Mesendoderm (in vitro differentiated cells): ENCODE measurements around the gene FAM120A.

Source experiments
- DNase-seq: peaks from one replicate; pipeline ENCODE4 v3.0.0; 2013
- H2AK5ac ChIP-seq: 2 replicates; pipeline ENCODE4 v1.6.1; 2013; ENCODE audit warnings: low read length, inconsistent platforms
- H2BK120ac ChIP-seq: 2 replicates; pipeline ENCODE4 v1.6.1; 2013; ENCODE audit warnings: low read depth, mild to moderate bottlenecking, low read length, moderate library complexity, mixed read lengths
- H2BK15ac ChIP-seq: replicated peaks from 2 replicates; pipeline ENCODE4 v1.6.1; 2013; ENCODE audit warnings: low read depth, mild to moderate bottlenecking, moderate library complexity
- H2BK5ac ChIP-seq: 2 replicates; pipeline ENCODE4 v1.6.1; 2013; ENCODE audit warnings: low read length, inconsistent platforms
- H3K18ac ChIP-seq: 2 replicates; pipeline ENCODE4 v1.6.1; 2013; ENCODE audit warnings: mild to moderate bottlenecking, low read length, mixed read lengths
- H3K23ac ChIP-seq: one replicate; pipeline ENCODE4 v1.6.1; 2013; ENCODE audit warnings: low read length
- H3K27ac ChIP-seq: 2 replicates; pipeline ENCODE4 v1.5.1; 2013; ENCODE audit warnings: low read depth, mild to moderate bottlenecking, inconsistent platforms, low read length, moderate library complexity
- H3K27me3 ChIP-seq: 2 replicates; pipeline ENCODE4 v1.6.1; 2013; ENCODE audit warnings: low read length, control low read depth, mild to moderate bottlenecking, inconsistent platforms; ENCODE audit not compliant: insufficient read depth, poor library complexity
- H3K36me3 ChIP-seq: 2 replicates; pipeline ENCODE4 v1.6.1; 2013; ENCODE audit warnings: low read length, inconsistent platforms; ENCODE audit not compliant: control insufficient read depth, insufficient read depth
- H3K4ac ChIP-seq: one replicate; pipeline ENCODE4 v1.6.1; 2013; ENCODE audit warnings: low read depth, mild to moderate bottlenecking, low read length, moderate library complexity
- H3K4me1 ChIP-seq: 2 replicates; pipeline ENCODE4 v1.6.1; 2013; ENCODE audit warnings: low read depth, low read length, inconsistent platforms; ENCODE audit not compliant: control insufficient read depth
- H3K4me2 ChIP-seq: 2 replicates; pipeline ENCODE4 v1.6.1; 2013; ENCODE audit warnings: low read length
- H3K4me3 ChIP-seq: 2 replicates; pipeline ENCODE4 v1.5.1; 2013; ENCODE audit warnings: mild to moderate bottlenecking, low read length
- H3K56ac ChIP-seq: one replicate; pipeline ENCODE4 v1.6.1; 2013; ENCODE audit warnings: low read length
- H3K79me1 ChIP-seq: 2 replicates; pipeline ENCODE4 v1.6.1; 2013; ENCODE audit warnings: low read length, inconsistent platforms
- H3K79me2 ChIP-seq: 2 replicates; pipeline ENCODE4 v1.6.1; 2013; ENCODE audit warnings: mild to moderate bottlenecking, low read length; ENCODE audit not compliant: control insufficient read depth, insufficient read depth
- H3K9ac ChIP-seq: 2 replicates; pipeline ENCODE4 v1.6.1; 2013; ENCODE audit warnings: low read length, inconsistent platforms
- H4K5ac ChIP-seq: one replicate; pipeline ENCODE4 v1.6.1; 2013; ENCODE audit warnings: low read length
- H4K8ac ChIP-seq: one replicate; pipeline ENCODE4 v1.6.1; 2013; ENCODE audit warnings: low read depth, mild to moderate bottlenecking, control low read depth, low read length, moderate library complexity
- WGBS: extraction: QIAGEN DNeasy Blood & Tissue Kit; methylation state at CpG from one replicate; pipeline ENCODE4 v1.1.7; 2013; ENCODE audit warnings: low lambda C conversion rate, missing lambda C conversion rate; ENCODE audit not compliant: insufficient coverage; ENCODE audit errors: extremely low coverage; 5-methylcytosine and 5-hydroxymethylcytosine counted together

The FAM120A gene

DNA sequence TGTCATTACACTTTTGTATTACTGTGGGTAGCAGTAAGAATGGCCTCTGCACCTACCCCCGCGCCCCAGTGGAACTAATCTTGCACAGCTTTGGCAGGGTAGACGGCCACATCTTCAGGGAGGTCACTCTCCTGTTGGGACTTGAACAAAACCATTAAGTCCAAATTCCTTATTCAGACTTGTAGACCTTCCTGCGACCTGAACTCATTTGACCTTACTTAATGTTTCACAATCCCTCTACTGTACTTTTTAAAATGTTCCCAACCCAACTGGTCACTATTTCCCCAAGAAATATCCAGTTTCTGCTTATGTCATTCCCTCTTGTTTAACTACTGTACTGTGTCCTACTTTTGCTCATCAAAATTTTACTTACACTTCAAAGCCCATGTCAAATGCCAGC, 7.2 kb downstream of the FAM120A start:
- no CpG with 5 or more reads among the region's 4 CpGs for WGBS
- no peak overlapping the region for H2BK5ac ChIP-seq
- peaks cover 5% of the 10 kb centered on the region for H3K4me1 ChIP-seq
- no peak overlapping the region for H4K5ac ChIP-seq
- H3K4me2 ChIP-seq: no peak overlapping the region
- H2AK5ac ChIP-seq: no peak overlapping the region
- H3K23ac ChIP-seq: no peak overlapping the region
- H3K9ac ChIP-seq: no peak overlapping the region
- peaks cover 8% of the 10 kb centered on the region for H3K79me1 ChIP-seq
- no peaks in the 10 kb centered on the region for H3K36me3 ChIP-seq
- H3K4me3 ChIP-seq: no peak overlapping the region
- no peak overlapping the region for H4K8ac ChIP-seq
- H3K79me2 ChIP-seq: peaks cover 81% of the 10 kb centered on the region
- H3K56ac ChIP-seq: no peak overlapping the region
- H3K18ac ChIP-seq: no peak overlapping the region
- no peak for DNase-seq
- H3K27ac ChIP-seq: no peak overlapping the region
- H2BK15ac ChIP-seq: no peak overlapping the region
- H2BK120ac ChIP-seq: no peak overlapping the region
- no peaks in the 10 kb centered on the region for H3K27me3 ChIP-seq
- H3K4ac ChIP-seq: no peak overlapping the region

GRCh38 chr9:93459432-93459847, 8.0 kb downstream of the FAM120A start:
- H2BK5ac ChIP-seq: no peak overlapping the region
- H3K9ac ChIP-seq: no peak overlapping the region
- H3K4ac ChIP-seq: no peak overlapping the region
- H2AK5ac ChIP-seq: no peak overlapping the region
- peaks cover 9% of the 10 kb centered on the region for H3K79me1 ChIP-seq
- H3K4me2 ChIP-seq: no peak overlapping the region
- H2BK15ac ChIP-seq: no peak overlapping the region
- H3K79me2 ChIP-seq: peaks cover 79% of the 10 kb centered on the region
- no peak overlapping the region for H2BK120ac ChIP-seq
- no peak overlapping the region for H4K8ac ChIP-seq
- H3K27ac ChIP-seq: no peak overlapping the region
- H3K4me3 ChIP-seq: no peak overlapping the region
- peaks cover 5% of the 10 kb centered on the region for H3K4me1 ChIP-seq
- H4K5ac ChIP-seq: no peak overlapping the region
- no peak overlapping the region for H3K56ac ChIP-seq
- H3K23ac ChIP-seq: no peak overlapping the region
- DNase-seq: no peak
- no peaks in the 10 kb centered on the region for H3K27me3 ChIP-seq
- no peaks in the 10 kb centered on the region for H3K36me3 ChIP-seq
- H3K18ac ChIP-seq: no peak overlapping the region

- H3K56ac ChIP-seq: no peak overlapping the region
- H2BK15ac ChIP-seq: no peak overlapping the region
- H3K4me3 ChIP-seq: no peak overlapping the region
- no CpG with 5 or more reads among the region's 3 CpGs for WGBS
- H2AK5ac ChIP-seq: no peak overlapping the region
- H3K23ac ChIP-seq: no peak overlapping the region
- H3K79me1 ChIP-seq: peaks cover 10% of the 10 kb centered on the region
- no peak overlapping the region for H3K4me2 ChIP-seq
- H4K5ac ChIP-seq: no peak overlapping the region
- no peak overlapping the region for H3K18ac ChIP-seq
- H3K4me1 ChIP-seq: peaks cover 8% of the 10 kb centered on the region
- H2BK120ac ChIP-seq: no peak overlapping the region
- H3K27me3 ChIP-seq: no peaks in the 10 kb centered on the region
- DNase-seq: no peak
- no peak overlapping the region for H3K4ac ChIP-seq
- no peaks in the 10 kb centered on the region for H3K36me3 ChIP-seq
- H4K8ac ChIP-seq: no peak overlapping the region
- peaks cover 77% of the 10 kb centered on the region for H3K79me2 ChIP-seq
- no peak overlapping the region for H2BK5ac ChIP-seq
- H3K9ac ChIP-seq: no peak overlapping the region
- H3K27ac ChIP-seq: no peak overlapping the region
Observed at GRCh38 chr9:93460689-93461413, 9.4 kb downstream of the FAM120A start.

- Histone ChIP-seq H2BK15ac (no peak overlapping the region), H3K4ac (no peak overlapping the region), H3K4me2 (no peak overlapping the region), H4K8ac (no peak overlapping the region), H3K27me3 (no peaks in the 10 kb centered on the region), H3K79me2 (peaks cover 78% of the 10 kb centered on the region), H2BK120ac (no peak overlapping the region), H3K27ac (no peak overlapping the region), H3K23ac (no peak overlapping the region), H2BK5ac (no peak overlapping the region), H2AK5ac (no peak overlapping the region), H3K36me3 (no peaks in the 10 kb centered on the region), H4K5ac (no peak overlapping the region), H3K4me1 (peaks cover 8% of the 10 kb centered on the region), H3K9ac (no peak overlapping the region), H3K56ac (no peak overlapping the region), H3K4me3 (no peak overlapping the region), H3K79me1 (peaks cover 12% of the 10 kb centered on the region), H3K18ac (no peak overlapping the region)
- no peak for DNase-seq
- WGBS: no CpG with 5 or more reads among the region's 1 CpG
Observed at GRCh38 chr9:93461414-93461743, 9.9 kb downstream of the FAM120A start.

GRCh38 chr9:93461821-93462220, 10.3 kb downstream of the FAM120A start:
- H3K27ac ChIP-seq: no peak overlapping the region
- H3K18ac ChIP-seq: no peak overlapping the region
- no peaks in the 10 kb centered on the region for H3K36me3 ChIP-seq
- no peak for DNase-seq
- no peak overlapping the region for H3K56ac ChIP-seq
- no peak overlapping the region for H3K4me2 ChIP-seq
- H4K8ac ChIP-seq: no peak overlapping the region
- no peaks in the 10 kb centered on the region for H3K27me3 ChIP-seq
- no peak overlapping the region for H3K4me3 ChIP-seq
- no peak overlapping the region for H2BK15ac ChIP-seq
- peaks cover 10% of the 10 kb centered on the region for H3K4me1 ChIP-seq
- peaks cover 15% of the 10 kb centered on the region for H3K79me1 ChIP-seq
- H3K4ac ChIP-seq: no peak overlapping the region
- no peak overlapping the region for H2BK5ac ChIP-seq
- H4K5ac ChIP-seq: no peak overlapping the region
- no peak overlapping the region for H2BK120ac ChIP-seq
- no peak overlapping the region for H3K23ac ChIP-seq
- WGBS: no CpG with 5 or more reads among the region's 2 CpGs
- no peak overlapping the region for H2AK5ac ChIP-seq
- no peak overlapping the region for H3K9ac ChIP-seq
- peaks cover 79% of the 10 kb centered on the region for H3K79me2 ChIP-seq

- WGBS: no CpG with 5 or more reads among the region's 4 CpGs
- DNase-seq: no peak
- H3K56ac ChIP-seq: no peak overlapping the region
Observed at GRCh38 chr9:93463638-93464248, 12.3 kb downstream of the FAM120A start.

More at GRCh38 chr9:93463638-93464248, 12.3 kb downstream of the FAM120A start:
- no peak overlapping the region for H2BK15ac ChIP-seq
- H3K23ac ChIP-seq: no peak overlapping the region
- H4K5ac ChIP-seq: no peak overlapping the region
- H2BK120ac ChIP-seq: no peak overlapping the region
- H3K9ac ChIP-seq: no peak overlapping the region
- no peak overlapping the region for H4K8ac ChIP-seq
- H3K18ac ChIP-seq: no peak overlapping the region
- H3K79me2 ChIP-seq: peaks cover 78% of the 10 kb centered on the region
- H3K79me1 ChIP-seq: peaks cover 17% of the 10 kb centered on the region
- H3K4me1 ChIP-seq: peaks cover 17% of the 10 kb centered on the region
- H3K27me3 ChIP-seq: no peaks in the 10 kb centered on the region
- H3K36me3 ChIP-seq: no peaks in the 10 kb centered on the region
- H3K4me3 ChIP-seq: no peak overlapping the region
- H3K4me2 ChIP-seq: no peak overlapping the region
- no peak overlapping the region for H2BK5ac ChIP-seq
- no peak overlapping the region for H2AK5ac ChIP-seq
- no peak overlapping the region for H3K27ac ChIP-seq
- H3K4ac ChIP-seq: no peak overlapping the region
